Uterus (tissue), 2 donors: ENCODE results near the gene USP26.

Source experiments
- POLR2A ChIP-seq, 2 donors: fragments of 450-650 bp; IDR thresholded peaks; one replicate each; pipeline ENCODE4 v1.6.1; 2016; ENCODE audit warnings: antibody characterized with exemption in 2 of 2, mild to moderate bottlenecking in 1 of 2, moderate library complexity in 1 of 2
- TF ChIP-seq, protein P1 (sequence below), 4 experiments: fragments of 200-600 bp in 2 of 4; fragments of 450-650 bp in 2 of 4; sonication (generic) in 2 of 4; IDR thresholded peaks; one replicate each; pipeline ENCODE4 v1.5.1; 2016 to 2019; ENCODE audit warnings: antibody characterized with exemption in 4 of 4, mild to moderate bottlenecking in 2 of 4, moderate library complexity in 1 of 4

DNA sequence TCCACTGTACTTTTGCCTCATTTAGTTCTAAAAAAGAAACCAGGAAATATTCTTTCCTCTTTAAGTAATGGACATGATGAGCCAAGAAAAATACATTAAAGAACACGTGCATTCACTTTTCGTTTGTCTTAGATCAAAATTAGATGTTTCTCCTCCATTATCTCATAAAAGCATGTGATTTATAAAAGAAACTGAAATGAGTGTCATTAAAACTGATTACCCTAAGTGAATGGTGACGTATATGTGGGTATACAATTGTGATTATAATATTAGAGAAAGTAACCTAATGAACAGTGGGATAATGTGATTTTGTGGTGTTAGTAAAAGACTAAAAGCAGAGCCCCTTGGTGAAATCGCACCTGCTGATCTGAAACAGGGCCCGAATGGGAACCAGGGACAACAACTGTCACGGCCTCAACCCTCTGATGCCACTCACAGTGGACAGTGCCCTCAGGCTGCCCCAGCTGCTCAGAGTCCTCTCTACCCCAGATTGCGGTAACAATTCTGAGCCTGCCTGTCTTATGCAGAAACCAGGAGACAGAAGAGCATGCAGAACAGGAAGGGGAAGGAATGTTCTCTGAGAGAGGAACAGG is 112.8 kb downstream of the USP26 start:
- TF ChIP-seq, protein P1, sequence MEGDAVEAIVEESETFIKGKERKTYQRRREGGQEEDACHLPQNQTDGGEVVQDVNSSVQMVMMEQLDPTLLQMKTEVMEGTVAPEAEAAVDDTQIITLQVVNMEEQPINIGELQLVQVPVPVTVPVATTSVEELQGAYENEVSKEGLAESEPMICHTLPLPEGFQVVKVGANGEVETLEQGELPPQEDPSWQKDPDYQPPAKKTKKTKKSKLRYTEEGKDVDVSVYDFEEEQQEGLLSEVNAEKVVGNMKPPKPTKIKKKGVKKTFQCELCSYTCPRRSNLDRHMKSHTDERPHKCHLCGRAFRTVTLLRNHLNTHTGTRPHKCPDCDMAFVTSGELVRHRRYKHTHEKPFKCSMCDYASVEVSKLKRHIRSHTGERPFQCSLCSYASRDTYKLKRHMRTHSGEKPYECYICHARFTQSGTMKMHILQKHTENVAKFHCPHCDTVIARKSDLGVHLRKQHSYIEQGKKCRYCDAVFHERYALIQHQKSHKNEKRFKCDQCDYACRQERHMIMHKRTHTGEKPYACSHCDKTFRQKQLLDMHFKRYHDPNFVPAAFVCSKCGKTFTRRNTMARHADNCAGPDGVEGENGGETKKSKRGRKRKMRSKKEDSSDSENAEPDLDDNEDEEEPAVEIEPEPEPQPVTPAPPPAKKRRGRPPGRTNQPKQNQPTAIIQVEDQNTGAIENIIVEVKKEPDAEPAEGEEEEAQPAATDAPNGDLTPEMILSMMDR (IDR thresholded peaks at IDR 0.05), result no peak
- no peak for TF ChIP-seq POLR2A (IDR thresholded peaks at IDR 0.05)
